CMK (cell line): ENCODE data around the gene CLSTN3.
A peak's percentile ranks its signal among the peaks of the same experiment; 100 is the strongest.

Experiments
- DNase-seq: peaks from one replicate; pipeline ENCODE4 v3.0.0-alpha.2; 2010; ENCODE audit warnings: low read depth

Gene CLSTN3

GRCh38 chr12:7127916-7128626 lies 2.1 kb upstream of the CLSTN3 start:
- no peak for DNase-seq

GRCh38 chr12:7128681-7129286 lies 1.4 kb upstream of the CLSTN3 start, which contains the start of gene RBP5:
Gene RBP5 (minus strand): TSS chr12:7128889. CDS start chr12:7128775, 114 bp downstream.
- DNase-seq: no peak

- no peak for DNase-seq
These were observed 792 bp upstream of the CLSTN3 start for GRCh38 chr12:7129287-7129871.

GRCh38 chr12:7130701-7131501 lies 730 bp downstream of the CLSTN3 start:
- DNase-seq: no peak

- DNase-seq: no peak
These were observed 1.3 kb downstream of the CLSTN3 start for GRCh38 chr12:7131502-7131866.

GRCh38 chr12:7134396-7135166 lies 4.4 kb downstream of the CLSTN3 start:
- no peak for DNase-seq

GRCh38 chr12:7136071-7136470 lies 5.9 kb downstream of the CLSTN3 start:
- DNase-seq: no peak

- no peak for DNase-seq
These were observed 6.5 kb downstream of the CLSTN3 start for GRCh38 chr12:7136676-7137075.

- no peak for DNase-seq
These were observed 7.7 kb downstream of the CLSTN3 start for GRCh38 chr12:7137908-7138307.

- no peak for DNase-seq
These were observed 9.0 kb downstream of the CLSTN3 start for GRCh38 chr12:7139200-7139599.

GRCh38 chr12:7141351-7142005 lies 11.3 kb downstream of the CLSTN3 start:
- no peak for DNase-seq

GRCh38 chr12:7142056-7142644 lies 12.0 kb downstream of the CLSTN3 start:
- peak; percentile 26 for DNase-seq

- no peak for DNase-seq
These were observed 12.8 kb downstream of the CLSTN3 start for GRCh38 chr12:7142809-7143465.

GRCh38 chr12:7143564-7143963 lies 13.4 kb downstream of the CLSTN3 start:
- DNase-seq: no peak

- DNase-seq: no peak
These were observed 14.4 kb downstream of the CLSTN3 start for GRCh38 chr12:7144414-7145120.

- no peak for DNase-seq
These were observed 15.5 kb downstream of the CLSTN3 start for GRCh38 chr12:7145671-7146070.

- no peak for DNase-seq
These were observed 16.1 kb downstream of the CLSTN3 start for GRCh38 chr12:7146228-7146627.

- DNase-seq: no peak
These were observed 16.7 kb downstream of the CLSTN3 start for GRCh38 chr12:7146906-7147305.

GRCh38 chr12:7150356-7150755 lies 20.2 kb downstream of the CLSTN3 start:
- no peak for DNase-seq

GRCh38 chr12:7150841-7151240 lies 20.7 kb downstream of the CLSTN3 start:
- no peak for DNase-seq
